GM18505 (cell line): ENCODE data around the gene C11orf65.

ENCODE experiments used
- ATAC-seq: cut with Tn5 transposase; IDR thresholded peaks from one replicate; pipeline ENCODE4 v1.9.1; 2021; ENCODE audit not compliant: unreplicated experiment
- POLR2A ChIP-seq: IDR thresholded peaks from 4 replicates; pipeline ENCODE4 v1.6.1; 2011; ENCODE audit warnings: borderline replicate concordance; ENCODE audit not compliant: insufficient read depth, insufficient read length; ENCODE audit errors: extremely low read depth

Gene C11orf65

GRCh38 chr11:108370990-108371389, 96.3 kb downstream of the C11orf65 start:
- TF ChIP-seq POLR2A: no peak

GRCh38 chr11:108370315-108370714, 97.0 kb downstream of the C11orf65 start:
- TF ChIP-seq POLR2A: no peak
- no peak for ATAC-seq

More at GRCh38 chr11:108370990-108371389, 96.3 kb downstream of the C11orf65 start:
- no peak for ATAC-seq

- no peak for ATAC-seq
Measured at GRCh38 chr11:108369064-108369463, 98.3 kb downstream of the C11orf65 start.

DNA sequence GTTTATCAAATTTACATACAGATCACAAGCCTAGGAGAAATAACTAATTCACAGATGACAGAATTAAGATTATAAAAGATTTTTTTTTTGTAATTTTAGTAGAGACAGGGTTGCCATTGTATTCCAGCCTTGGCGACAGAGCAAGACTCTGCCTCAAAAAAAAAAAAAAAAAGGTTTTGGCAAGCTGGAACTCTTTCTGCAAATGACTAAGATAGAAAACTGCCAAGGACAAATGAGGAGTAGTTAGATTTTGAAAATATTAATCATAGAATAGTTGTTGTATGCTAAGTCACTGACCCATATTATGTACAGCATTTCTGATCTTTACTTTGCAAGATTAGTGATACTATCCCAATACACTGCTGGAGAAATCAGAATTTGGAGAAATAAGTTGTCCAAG, 99.2 kb downstream of the C11orf65 start:
- ATAC-seq: no peak
- TF ChIP-seq POLR2A: no peak

More at GRCh38 chr11:108369064-108369463, 98.3 kb downstream of the C11orf65 start:
- no peak for TF ChIP-seq POLR2A

GRCh38 chr11:108364159-108364558, 103.2 kb downstream of the C11orf65 start:
- no peak for ATAC-seq
- TF ChIP-seq POLR2A: no peak

DNA sequence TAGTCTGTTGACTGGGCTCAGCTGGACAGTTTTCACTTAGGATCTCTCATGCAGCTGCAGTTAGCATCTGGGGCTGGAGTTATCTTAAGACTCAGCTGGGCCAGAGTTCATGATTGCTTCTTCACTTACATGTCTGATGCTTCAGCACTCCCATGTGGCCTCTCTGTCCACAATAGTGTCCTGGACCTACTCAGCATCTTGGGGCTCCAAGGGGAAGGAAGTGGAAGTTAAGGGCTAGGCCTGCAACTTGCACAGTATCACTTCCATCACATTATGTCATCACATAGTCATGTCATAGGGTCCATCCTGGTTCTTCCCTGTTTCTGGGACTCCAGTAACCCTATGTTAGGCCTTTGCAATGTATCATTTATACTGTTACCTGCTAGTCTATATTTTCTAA, 115.9 kb downstream of the C11orf65 start:
- no peak for TF ChIP-seq POLR2A
- no peak for ATAC-seq

GRCh38 chr11:108346451-108346850, 120.9 kb downstream of the C11orf65 start:
- no peak for TF ChIP-seq POLR2A
- no peak for ATAC-seq

GRCh38 chr11:108345767-108346166, 121.6 kb downstream of the C11orf65 start:
- ATAC-seq: no peak
- no peak for TF ChIP-seq POLR2A

DNA sequence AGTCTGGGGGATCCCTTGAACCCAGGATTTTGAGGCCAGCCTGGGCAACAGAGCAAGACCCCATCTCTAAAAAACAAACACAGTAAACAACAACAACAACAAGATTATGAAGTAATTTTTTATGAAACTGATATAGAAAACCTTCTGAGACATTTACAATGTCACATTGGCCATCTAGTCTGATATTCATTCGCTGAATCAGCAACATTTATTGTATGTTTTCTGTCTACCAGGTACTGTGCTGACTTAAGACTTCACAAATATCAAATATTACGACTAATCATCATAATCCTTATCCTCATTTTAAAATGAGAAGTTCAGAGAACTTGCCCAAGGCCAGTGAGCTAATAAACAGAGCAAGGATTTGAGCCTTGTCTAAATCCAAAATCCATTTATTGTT, 123.6 kb downstream of the C11orf65 start:
- no peak for TF ChIP-seq POLR2A
- ATAC-seq: no peak

- TF ChIP-seq POLR2A: no peak
- no peak for ATAC-seq
Measured at GRCh38 chr11:108341654-108342053, 125.7 kb downstream of the C11orf65 start.

DNA sequence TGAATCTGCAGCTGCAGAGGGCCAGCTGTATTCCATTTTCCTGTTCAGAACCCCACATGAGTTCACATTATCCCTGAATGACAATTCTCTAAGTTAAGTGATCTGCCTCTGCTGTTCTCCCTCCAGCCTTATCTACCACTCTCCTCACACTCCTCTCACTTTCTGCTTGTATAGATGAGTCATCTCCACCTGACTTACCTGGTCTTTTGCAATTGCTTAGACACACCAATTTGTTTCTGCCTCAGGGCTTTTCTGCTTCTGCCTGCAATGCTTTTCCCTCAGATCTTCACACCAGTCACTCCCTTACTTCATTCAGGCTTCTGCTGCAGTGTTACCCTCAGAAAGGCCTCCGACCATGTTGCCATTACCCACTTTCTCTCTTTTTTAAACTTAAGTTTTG, 126.4 kb downstream of the C11orf65 start:
- TF ChIP-seq POLR2A: no peak
- ATAC-seq: no peak

- no peak for TF ChIP-seq POLR2A
- ATAC-seq: no peak
Measured at GRCh38 chr11:108338750-108339149, 128.6 kb downstream of the C11orf65 start.

GRCh38 chr11:108333403-108333899, 133.9 kb downstream of the C11orf65 start:
- no peak for ATAC-seq

More at GRCh38 chr11:108333403-108333899, 133.9 kb downstream of the C11orf65 start:
- TF ChIP-seq POLR2A: no peak
